Left renal cortex interstitium (tissue), 4 donors: Measurements from ENCODE around the gene RASAL3. TPM values are rescaled to one million over a fixed set of nuclear protein-coding genes. Genes with fewer than 3 reads are reported as not detected.

Experiments
- DNase-seq, 4 donors: peaks; one replicate each; pipeline ENCODE4 v3.0.0-alpha.2; 2013; ENCODE audit warnings: low read depth in 4 of 4, low spot score in 2 of 4, missing footprints in 1 of 4
- polyA plus RNA-seq, 4 donors: library from polyadenylated mRNA; unstranded; fragments of 120-200 nt; gene quantifications; one replicate each; pipeline ENCODE4 v1.2.1, GENCODE V29; 2013; ENCODE audit not compliant: insufficient read length in 4 of 4

Gene RASAL3
- polyA plus RNA-seq, 4 donors, result 0.79 to 1.6 (median 0.99) TPM

- no peak for DNase-seq
Measured at GRCh38 chr19:15450528-15450890, 13.8 kb downstream of the RASAL3 start.

DNA sequence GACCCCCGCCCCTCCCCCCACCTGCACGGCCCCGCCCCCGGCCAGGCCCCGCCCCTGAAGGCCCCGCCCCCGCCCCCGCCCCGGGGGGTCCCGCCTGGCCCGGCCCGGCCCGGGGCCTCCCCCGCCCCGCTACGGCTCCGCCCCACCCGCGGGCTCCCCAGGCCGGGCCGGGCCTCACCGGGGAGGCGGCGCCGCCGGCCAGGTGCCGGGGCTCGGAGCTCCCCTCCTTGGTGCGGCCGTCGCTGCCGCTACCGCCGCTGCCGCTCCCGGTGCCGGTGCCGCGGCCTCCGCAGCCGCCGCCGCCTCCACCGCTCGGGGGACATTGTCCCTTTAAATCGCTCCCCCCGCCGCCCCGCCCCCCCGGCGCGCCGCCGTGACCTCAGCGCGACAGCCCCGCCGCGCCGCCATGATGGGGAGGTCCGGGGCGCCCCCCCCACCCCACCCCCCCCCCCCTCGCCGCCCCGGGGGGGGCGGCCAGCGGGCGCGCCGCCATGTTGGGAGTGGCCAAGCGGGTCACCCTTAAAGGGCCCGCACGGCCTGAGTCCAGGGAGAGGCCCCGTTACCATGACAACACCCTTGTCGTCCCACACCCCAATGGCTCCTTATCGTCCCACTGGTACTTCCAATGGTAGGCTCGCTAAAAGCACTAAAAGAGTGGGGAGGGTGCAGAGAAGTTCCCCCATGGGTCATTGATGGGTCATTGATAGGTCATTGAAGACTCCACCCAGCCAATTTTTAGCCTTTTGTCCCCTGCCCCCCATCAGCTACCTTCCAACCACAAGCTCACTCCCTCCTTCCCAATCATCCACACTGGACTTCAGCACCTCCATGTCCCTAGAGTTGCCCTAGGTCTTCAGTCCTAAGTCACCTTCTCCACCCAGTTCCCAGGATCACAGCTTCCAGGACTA is 14.5 kb downstream of the RASAL3 start, which contains the start of gene WIZ:
TSS of gene WIZ (minus strand) at position 337 of the 908 bp plus-strand sequence. CDS start 1,649 bp downstream, outside the sequence.
- no peak for DNase-seq

- no peak for DNase-seq
Measured at GRCh38 chr19:15448778-15449619, 15.3 kb downstream of the RASAL3 start.

- no peak for DNase-seq
Measured at GRCh38 chr19:15448044-15448777, 16.1 kb downstream of the RASAL3 start.

DNA sequence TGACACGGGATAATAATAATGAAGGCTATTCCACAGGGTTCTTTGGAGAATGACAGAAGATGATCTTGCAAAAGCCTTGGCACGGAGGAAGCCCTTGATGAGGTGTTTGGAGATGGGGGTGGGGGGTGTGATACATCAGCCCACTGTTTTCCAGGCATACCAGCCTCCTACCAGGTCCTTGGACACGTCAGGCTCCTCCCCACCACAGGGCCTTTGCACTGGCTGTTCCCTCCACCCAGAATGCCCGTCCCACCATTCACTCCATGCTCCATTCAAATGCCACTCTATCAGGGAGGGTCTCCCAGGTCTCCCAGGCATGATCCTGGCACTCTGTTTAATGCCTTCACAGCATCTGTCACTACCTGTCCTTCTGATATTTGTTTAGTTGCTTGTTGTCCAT is 17.3 kb downstream of the RASAL3 start:
- no peak for DNase-seq

DNA sequence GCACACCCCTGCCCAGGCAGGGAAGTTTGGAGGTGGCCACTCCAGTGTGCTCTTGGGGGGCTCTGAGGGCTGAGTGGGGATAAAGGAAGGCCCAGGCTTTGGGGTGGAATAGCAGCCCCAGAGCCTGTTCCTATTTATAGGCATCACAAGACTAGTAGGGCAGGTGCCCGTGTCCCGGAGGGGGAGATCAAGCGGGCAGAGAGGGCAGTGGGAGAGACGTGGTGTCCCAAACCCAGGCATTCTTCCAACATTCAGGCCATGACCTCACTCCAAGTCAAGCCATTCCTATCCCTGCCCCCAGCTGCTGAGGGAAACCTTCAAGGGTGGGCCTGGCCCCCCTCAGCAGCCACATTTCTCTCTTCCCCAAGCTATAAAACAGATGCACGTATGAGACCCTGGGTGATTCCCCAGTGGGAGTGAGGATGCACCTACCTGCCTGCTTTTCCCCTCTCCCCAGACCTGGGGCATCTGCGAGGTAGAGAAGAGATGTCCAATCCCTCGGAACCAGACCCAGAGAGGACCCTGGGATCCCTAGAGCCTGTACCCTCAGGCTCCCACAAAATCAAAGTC is 18.5 kb downstream of the RASAL3 start:
- DNase-seq, result no peak

DNA sequence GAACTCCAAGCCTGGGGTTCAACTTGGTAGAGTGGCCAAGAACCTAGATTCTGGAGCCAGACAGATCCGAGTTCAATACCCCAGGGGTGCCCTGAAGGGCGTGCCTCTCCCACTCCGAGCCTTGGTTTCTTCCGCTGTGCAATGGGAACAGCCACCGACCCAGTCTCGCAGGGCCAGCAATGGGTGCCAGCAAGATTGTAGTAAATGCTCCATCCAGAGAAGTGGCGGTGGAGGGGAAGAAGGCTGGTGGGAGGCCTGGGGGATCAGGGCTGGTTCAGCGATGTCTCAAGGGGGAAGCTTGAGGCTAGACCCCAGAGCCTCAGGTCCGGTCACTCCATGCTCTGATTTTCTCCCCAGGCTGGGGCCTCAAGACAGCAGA is 19.1 kb downstream of the RASAL3 start:
- no peak for DNase-seq

GRCh38 chr19:15444505-15445226 is 19.7 kb downstream of the RASAL3 start:
- no peak for DNase-seq

DNA sequence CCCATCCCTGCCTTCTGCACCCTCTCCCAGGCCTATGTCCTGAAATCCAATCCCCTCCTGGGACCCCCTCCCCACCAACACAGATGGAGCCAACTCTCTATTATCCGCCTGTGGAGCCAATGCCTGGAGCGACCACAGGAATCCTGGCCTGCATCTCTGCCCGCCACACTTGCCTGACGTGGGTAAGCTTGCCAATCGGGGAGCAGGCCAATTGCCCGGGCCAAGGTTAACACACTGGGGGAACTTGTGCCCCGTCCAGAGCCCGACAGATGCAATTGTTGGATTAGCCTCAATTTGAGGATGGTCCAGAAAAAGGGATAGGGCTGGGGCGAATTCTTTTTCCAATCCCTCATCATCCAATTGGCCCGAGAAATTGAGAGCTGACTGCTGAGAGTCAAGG is 20.5 kb downstream of the RASAL3 start:
- DNase-seq, result no peak

DNA sequence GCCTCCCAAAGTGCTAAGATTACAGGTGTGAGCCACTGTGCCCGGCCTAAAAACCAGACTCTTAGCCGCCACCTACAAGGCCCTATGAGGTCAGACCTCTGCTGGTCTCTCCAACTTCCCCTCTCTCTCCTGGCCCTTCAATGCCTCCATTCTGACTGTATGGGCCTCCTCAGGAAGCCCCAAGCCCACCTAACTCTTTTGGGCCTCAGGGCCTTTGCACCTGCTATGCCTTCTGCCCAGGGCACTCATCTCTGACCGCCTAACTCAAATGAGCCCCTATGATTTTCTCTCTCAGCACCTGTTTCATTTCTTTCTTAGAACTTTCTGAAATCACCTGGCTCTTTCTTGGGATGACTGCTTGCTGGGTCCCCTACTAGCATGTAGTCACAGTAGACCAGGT is 21.0 kb downstream of the RASAL3 start:
- DNase-seq, result no peak

GRCh38 chr19:15442142-15442920 is 22.0 kb downstream of the RASAL3 start:
- no peak for DNase-seq

GRCh38 chr19:15441317-15441716 is 23.0 kb downstream of the RASAL3 start:
- DNase-seq, result no peak

GRCh38 chr19:15439821-15440641 is 24.3 kb downstream of the RASAL3 start:
- no peak for DNase-seq

GRCh38 chr19:15439078-15439799 is 25.1 kb downstream of the RASAL3 start:
- no peak for DNase-seq

- DNase-seq, result no peak
Measured at GRCh38 chr19:15438577-15438976, 25.8 kb downstream of the RASAL3 start.

DNA sequence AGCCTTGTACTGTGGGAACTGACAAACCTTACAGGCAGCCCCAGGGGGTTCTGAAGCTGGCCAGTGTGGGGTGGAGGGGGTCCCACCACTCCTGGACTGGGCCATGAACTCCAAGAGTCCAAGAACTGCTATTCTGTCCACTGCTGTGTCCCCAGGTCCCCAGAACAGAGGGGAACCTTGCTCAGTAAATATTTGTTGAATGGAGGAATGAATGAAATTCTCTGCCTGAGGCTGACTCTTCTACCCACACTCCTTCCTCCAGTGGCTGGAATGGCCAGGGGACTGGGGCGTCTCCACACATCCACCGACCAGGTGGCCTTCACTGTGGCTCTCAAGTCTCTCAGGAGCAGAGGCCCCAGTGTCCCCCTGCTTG is 26.2 kb downstream of the RASAL3 start:
- no peak for DNase-seq

- DNase-seq, result no peak
Measured at GRCh38 chr19:15437355-15438123, 26.8 kb downstream of the RASAL3 start.
